SK-N-MC (cell line): ENCODE results near the gene SLC27A4.

Experiments
- EZH2 ChIP-seq: fragments of 200-600 bp; sonication (generic); IDR thresholded peaks from one replicate; pipeline ENCODE4 v1.6.1; 2017; ENCODE audit warnings: antibody characterized with exemption
- POLR2AphosphoS5 ChIP-seq: IDR thresholded peaks from 2 replicates; pipeline ENCODE4 v1.6.1; 2012; ENCODE audit warnings: mild to moderate bottlenecking, low read depth, low read length, borderline replicate concordance

- no peak for TF ChIP-seq EZH2
- no peak for TF ChIP-seq POLR2AphosphoS5
Measured at GRCh38 chr9:128392302-128393144, 52.2 kb downstream of the SLC27A4 start.
